ENCODE data around the gene DECR2.
A peak's percentile ranks its signal among the peaks of the same experiment; 100 is the strongest.

Gene DECR2

GRCh38 chr16:396605-397004, 5.1 kb upstream of the DECR2 start:
- TF ChIP-seq POU6F1 (CRISPR knock-in tag; IDR thresholded peaks at IDR 0.05; ENCODE audit: borderline replicate concordance, low read depth), result no peak
- no peak for TF ChIP-seq OSR1 (CRISPR knock-in tag; IDR thresholded peaks at IDR 0.05)
- peak; percentile 74 for TF ChIP-seq ZNF70 (CRISPR knock-in tag; IDR thresholded peaks at IDR 0.05)
- no peak for TF ChIP-seq GLIS3 (CRISPR knock-in tag; IDR thresholded peaks at IDR 0.05)
- ATAC-seq, result peak; percentile 65

DNA sequence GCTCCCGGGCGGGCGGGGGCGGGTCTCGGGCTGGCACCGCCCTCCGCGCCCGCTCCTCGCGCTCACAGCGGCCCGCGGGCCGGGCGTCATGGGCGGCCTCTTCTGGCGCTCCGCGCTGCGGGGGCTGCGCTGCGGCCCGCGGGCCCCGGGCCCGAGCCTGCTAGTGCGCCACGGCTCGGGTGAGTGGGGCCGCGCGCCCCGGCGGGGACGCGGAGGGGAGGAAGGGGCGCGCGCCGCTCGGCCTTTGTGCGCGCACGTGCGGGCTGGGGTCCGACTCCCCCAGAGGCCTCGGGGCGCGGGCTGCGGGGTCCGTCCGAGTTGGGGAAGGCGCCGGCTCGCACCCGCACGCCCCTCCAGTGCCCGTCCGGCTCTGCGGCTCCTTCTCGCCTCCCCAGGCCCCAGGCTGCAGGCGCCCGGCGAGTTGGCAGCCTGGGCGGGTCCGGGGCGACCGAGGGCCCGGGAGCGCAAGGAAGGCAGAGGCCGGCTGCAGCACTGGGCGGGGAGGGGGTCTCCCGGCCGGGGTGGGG, 4.5 kb upstream of the DECR2 start, which contains the start of gene NME4:
NME4 (plus strand) TSS at position 65 of the 527 bp plus-strand sequence; CDS start at position 89, 24 bp downstream.
- ATAC-seq, result no peak
- TF ChIP-seq TCF4 (CRISPR knock-in tag; IDR thresholded peaks at IDR 0.05; ENCODE audit: borderline replicate concordance) (no peak), ISL1 (CRISPR knock-in tag; IDR thresholded peaks at IDR 0.05) (no peak), CSRNP3 (CRISPR knock-in tag; IDR thresholded peaks at IDR 0.05) (no peak), TSHZ2 (CRISPR knock-in tag; IDR thresholded peaks at IDR 0.05) (0 out of 2 replicates have a peak, but pooled peaks have one; percentile 22), GLIS3 (CRISPR knock-in tag; IDR thresholded peaks at IDR 0.05) (no peak)

- TF ChIP-seq ESRRG (CRISPR knock-in tag; IDR thresholded peaks at IDR 0.05) (no peak), RARB (CRISPR knock-in tag; IDR thresholded peaks at IDR 0.05) (no peak), OSR1 (CRISPR knock-in tag; IDR thresholded peaks at IDR 0.05) (no peak), PATZ1 (CRISPR knock-in tag; IDR thresholded peaks at IDR 0.05; ENCODE audit: borderline replicate concordance) (no peak), ZFP3 (CRISPR knock-in tag; IDR thresholded peaks at IDR 0.05) (no peak), ZC3H10 (CRISPR knock-in tag; IDR thresholded peaks at IDR 0.05) (no peak), CSDC2 (CRISPR knock-in tag; IDR thresholded peaks at IDR 0.05) (no peak), ZNF70 (CRISPR knock-in tag; IDR thresholded peaks at IDR 0.05) (no peak), GLIS3 (CRISPR knock-in tag; IDR thresholded peaks at IDR 0.05) (no peak), ZNF565 (CRISPR knock-in tag; conservative IDR thresholded peaks at IDR 0.05; ENCODE audit: low read depth) (no peak), ARNTL (CRISPR knock-in tag; IDR thresholded peaks at IDR 0.05; ENCODE audit: borderline replicate concordance, low read depth) (no peak), CSRNP3 (CRISPR knock-in tag; IDR thresholded peaks at IDR 0.05) (no peak), ISL1 (CRISPR knock-in tag; IDR thresholded peaks at IDR 0.05) (no peak), PPARA (CRISPR knock-in tag; IDR thresholded peaks at IDR 0.05; ENCODE audit: borderline replicate concordance) (no peak), ZFP30 (CRISPR knock-in tag; IDR thresholded peaks at IDR 0.05) (no peak), ZNF8 (CRISPR knock-in tag; IDR thresholded peaks at IDR 0.05) (no peak), TSHZ2 (CRISPR knock-in tag; IDR thresholded peaks at IDR 0.05) (no peak), CREB5 (CRISPR knock-in tag; IDR thresholded peaks at IDR 0.05; ENCODE audit: low read depth) (no peak), BACH2 (CRISPR knock-in tag; IDR thresholded peaks at IDR 0.05; ENCODE audit: borderline replicate concordance) (no peak), TOX (CRISPR knock-in tag; IDR thresholded peaks at IDR 0.05; ENCODE audit: borderline replicate concordance) (no peak)
- ATAC-seq, result peak; percentile 71
Observed at GRCh38 chr16:397736-398332, 3.9 kb upstream of the DECR2 start.

All from SK-N-SH treated with all-trans-retinoic acid at 6 μM for 48 hours (cell line).